Thyroid gland (tissue), 4 donors: ENCODE measurements around the gene ARHGEF10L.

Experiments
- POLR2A ChIP-seq, 2 donors: fragments of 450-650 bp; IDR thresholded peaks; one replicate each; pipeline ENCODE4 v1.6.1; 2017; ENCODE audit warnings: antibody characterized with exemption in 2 of 2, mild to moderate bottlenecking in 2 of 2, moderate library complexity in 1 of 2
- TF ChIP-seq, protein P1 (sequence below), 6 experiments: fragments of 200-600 bp in 3 of 6; fragments of 450-650 bp in 3 of 6; sonication (generic) in 3 of 6; IDR thresholded peaks; one replicate each; pipeline ENCODE4 v1.5.1; 2016 to 2019; ENCODE audit warnings: antibody characterized with exemption in 6 of 6, mild to moderate bottlenecking in 2 of 6, inconsistent platforms in 1 of 6, moderate library complexity in 1 of 6

GRCh38 chr1:17586172-17586964 lies 46.9 kb downstream of the ARHGEF10L start:
- TF ChIP-seq, protein P1, sequence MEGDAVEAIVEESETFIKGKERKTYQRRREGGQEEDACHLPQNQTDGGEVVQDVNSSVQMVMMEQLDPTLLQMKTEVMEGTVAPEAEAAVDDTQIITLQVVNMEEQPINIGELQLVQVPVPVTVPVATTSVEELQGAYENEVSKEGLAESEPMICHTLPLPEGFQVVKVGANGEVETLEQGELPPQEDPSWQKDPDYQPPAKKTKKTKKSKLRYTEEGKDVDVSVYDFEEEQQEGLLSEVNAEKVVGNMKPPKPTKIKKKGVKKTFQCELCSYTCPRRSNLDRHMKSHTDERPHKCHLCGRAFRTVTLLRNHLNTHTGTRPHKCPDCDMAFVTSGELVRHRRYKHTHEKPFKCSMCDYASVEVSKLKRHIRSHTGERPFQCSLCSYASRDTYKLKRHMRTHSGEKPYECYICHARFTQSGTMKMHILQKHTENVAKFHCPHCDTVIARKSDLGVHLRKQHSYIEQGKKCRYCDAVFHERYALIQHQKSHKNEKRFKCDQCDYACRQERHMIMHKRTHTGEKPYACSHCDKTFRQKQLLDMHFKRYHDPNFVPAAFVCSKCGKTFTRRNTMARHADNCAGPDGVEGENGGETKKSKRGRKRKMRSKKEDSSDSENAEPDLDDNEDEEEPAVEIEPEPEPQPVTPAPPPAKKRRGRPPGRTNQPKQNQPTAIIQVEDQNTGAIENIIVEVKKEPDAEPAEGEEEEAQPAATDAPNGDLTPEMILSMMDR (IDR thresholded peaks at IDR 0.05), result no peak
- TF ChIP-seq POLR2A (IDR thresholded peaks at IDR 0.05), result no peak
